Suppressor macrophage (primary cell): ENCODE results near the gene PLCL1.
A peak's percentile ranks its signal among the peaks of the same experiment; 100 is the strongest.

Experiments used
- DNase-seq, 4 experiments: peaks; one replicate each; pipeline ENCODE4 v3.0.0-alpha.2; 2020 to 2022
- total RNA-seq, 17 experiments: gene quantifications; one replicate each; lab custom pipeline; 2026; ENCODE audit warnings: mixed read lengths in 6 of 17, inconsistent platforms in 3 of 17; lab: John Stamatoyannopoulos, UW

Gene PLCL1
- total RNA-seq: 15.0 to 46.4 (median 27.7) reads per million in 17 experiments

GRCh38 chr2:197804049-197804757, at the start of gene PLCL1:
Gene PLCL1 (plus strand): TSS chr2:197804593.
- DNase-seq: peak; percentile 93 to 97 (median 96)

- DNase-seq: no peak
Observed at GRCh38 chr2:197759013-197759412, 45.4 kb upstream of the PLCL1 start.

GRCh38 chr2:197759625-197760292, 44.6 kb upstream of the PLCL1 start:
- DNase-seq: no peak

GRCh38 chr2:197760293-197760657, 44.1 kb upstream of the PLCL1 start:
- DNase-seq: no peak

DNA sequence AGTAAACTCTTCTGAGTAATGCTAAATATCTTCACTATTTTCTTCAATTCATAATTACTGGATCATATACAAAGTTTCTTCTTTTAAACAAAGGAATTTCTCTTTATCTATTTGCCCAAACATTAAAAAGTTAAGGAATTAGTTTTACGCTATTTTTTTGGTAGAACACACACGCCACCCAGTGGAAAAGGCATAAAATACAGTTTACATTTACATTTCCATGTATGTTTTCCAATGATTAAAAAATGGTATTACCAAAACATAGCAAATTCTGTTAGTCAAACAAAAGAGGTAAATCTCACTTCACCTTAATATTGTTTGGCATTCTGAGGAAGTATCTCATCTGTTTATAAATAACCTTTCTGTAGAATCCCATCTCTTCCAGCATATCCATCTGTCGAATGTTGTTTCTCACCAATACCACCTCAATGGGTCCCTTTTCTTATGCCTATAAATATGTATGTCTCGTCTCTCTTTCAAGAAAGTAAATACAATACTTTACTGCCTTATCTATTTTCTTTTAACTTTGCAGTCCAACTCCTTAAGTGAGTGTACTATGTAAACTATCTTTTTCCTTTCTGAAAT, 26.5 kb upstream of the PLCL1 start:
- DNase-seq: peak; percentile 13 to 63 (median 54)

DNA sequence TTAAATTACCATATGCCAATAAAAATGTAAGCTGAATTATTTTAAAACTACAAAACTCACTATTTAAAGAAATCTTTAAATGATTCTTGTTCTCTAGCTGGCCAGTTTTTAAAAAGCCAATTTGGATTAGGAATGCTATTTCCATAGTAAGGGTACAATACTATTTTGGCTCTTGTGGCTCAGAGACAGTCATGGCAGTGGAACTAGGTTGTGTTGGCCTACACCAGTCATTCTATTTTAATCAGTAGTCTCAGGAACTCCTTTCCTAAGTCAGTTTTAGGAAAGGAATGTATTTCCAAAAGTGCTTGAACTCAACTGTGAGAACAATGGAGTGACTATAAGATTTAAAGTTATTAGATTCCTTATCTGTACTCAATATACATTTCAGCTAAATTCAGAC, 25.1 kb upstream of the PLCL1 start:
- no peak for DNase-seq

- no peak for DNase-seq
Observed at GRCh38 chr2:197782126-197782525, 22.3 kb upstream of the PLCL1 start.

GRCh38 chr2:197784956-197785941, 19.1 kb upstream of the PLCL1 start, which contains the start of gene BOLL:
Gene BOLL (minus strand): TSS chr2:197785319. CDS start chr2:197781850, 3,469 bp downstream.
- no peak for DNase-seq

DNA sequence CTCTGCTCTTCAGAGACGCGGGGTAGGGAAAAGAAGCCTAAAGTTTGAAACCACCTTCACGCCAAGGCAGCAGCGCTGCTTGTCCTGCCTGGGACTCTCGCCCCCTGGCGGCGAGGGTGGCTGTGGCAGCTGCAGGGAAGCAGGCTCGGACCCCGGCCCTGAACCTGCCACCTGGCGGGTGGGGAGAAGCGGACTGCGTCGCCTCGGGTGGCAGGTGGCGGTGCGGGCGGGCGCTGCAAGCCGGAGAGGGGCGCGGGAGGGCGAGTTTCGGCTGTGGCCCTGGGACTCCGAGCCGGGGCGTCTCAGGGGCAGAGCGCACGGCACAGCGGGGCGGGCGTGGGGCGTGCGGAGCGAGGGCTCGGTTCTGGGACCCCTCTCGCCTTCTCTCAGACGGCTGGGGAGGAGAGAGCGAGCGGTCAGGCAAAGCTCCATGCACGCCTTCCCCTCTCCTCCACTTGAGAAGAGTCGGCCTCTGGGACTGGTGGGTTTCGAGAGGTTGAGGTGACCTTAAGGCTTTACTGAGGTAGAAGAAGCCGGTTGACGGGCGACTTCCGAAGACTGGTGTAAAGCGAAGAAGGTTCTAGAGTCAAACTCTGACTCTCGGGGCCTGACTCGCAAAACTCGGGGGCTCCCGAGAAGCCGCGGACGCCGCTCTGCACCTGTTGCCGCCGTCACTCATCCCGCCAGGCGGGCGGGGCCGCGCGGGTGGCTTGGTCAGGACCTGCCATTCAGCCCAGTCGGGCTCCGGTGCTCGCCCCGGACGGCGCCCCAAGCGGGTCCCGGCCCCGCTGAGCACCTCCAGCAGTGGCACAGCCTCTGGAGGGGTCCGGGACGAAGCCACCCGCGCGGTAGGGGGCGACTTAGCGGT, 18.1 kb upstream of the PLCL1 start:
- peak in 3 of 4 experiments; percentile 26 to 57 (median 56) for DNase-seq

- no peak for DNase-seq
Observed at GRCh38 chr2:197793456-197793855, 10.9 kb upstream of the PLCL1 start.

DNA sequence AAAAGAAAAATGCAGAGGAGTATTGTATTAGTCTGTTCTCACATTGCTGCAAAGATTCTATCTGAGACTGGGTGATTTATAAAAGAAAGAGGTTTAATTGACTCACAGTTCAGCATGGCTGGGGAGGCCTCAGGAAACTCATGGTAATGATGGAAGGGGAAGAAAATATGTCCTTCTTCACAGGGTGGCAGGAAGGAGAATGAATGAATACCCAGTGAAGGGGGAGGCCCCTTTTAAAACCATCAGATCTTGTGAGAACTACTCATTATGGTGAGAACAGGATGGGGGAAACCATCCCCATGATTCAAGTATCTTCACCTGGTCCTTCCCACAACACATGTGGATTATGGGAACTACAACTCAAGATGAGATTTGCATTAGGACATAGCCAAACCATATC, 9.1 kb upstream of the PLCL1 start:
- DNase-seq: no peak

DNA sequence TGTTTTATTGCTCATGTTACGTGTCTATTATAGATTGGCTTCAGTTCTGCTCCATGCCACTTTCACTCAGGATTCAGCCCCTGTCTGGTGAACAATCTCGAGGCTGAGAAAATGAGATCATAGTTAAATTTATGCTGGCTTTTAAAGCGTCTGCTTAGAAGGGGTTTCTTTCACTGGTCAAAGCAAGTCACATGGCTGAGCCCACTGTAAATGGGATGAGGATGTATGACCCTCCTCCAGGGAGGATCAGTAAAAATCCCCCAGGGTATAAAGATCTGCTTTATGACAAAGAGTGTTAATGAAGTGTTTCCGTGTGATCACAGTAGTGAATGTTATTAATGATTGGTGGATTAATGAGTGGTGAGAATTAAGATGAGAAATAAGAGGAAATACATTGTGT, 6.2 kb upstream of the PLCL1 start:
- no peak for DNase-seq

DNA sequence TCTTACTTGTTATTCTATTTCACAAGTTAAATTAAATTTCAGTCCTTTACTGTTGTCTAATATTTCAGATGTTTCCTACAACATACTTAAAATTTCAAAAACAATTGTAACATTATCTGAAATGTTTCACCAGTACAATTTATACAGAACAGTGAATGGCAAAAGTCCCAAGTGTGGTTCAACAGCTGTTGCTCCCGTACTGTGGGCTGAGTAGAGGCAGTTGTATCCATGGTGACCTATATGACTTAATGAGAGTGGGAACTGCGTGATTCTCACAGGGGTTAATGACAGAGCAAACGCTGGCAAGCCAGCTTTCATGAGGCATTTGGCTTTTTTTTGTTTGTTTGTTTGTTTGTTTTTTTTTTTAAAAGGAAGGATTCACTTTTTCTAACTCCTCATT, 5.3 kb upstream of the PLCL1 start:
- no peak for DNase-seq

GRCh38 chr2:197800091-197800490, 4.3 kb upstream of the PLCL1 start:
- DNase-seq: no peak

- no peak for DNase-seq
Observed at GRCh38 chr2:197801033-197801432, 3.4 kb upstream of the PLCL1 start.

- peak; percentile 61 to 79 (median 68) for DNase-seq
Observed at GRCh38 chr2:197803033-197803444, 1.4 kb upstream of the PLCL1 start.

DNA sequence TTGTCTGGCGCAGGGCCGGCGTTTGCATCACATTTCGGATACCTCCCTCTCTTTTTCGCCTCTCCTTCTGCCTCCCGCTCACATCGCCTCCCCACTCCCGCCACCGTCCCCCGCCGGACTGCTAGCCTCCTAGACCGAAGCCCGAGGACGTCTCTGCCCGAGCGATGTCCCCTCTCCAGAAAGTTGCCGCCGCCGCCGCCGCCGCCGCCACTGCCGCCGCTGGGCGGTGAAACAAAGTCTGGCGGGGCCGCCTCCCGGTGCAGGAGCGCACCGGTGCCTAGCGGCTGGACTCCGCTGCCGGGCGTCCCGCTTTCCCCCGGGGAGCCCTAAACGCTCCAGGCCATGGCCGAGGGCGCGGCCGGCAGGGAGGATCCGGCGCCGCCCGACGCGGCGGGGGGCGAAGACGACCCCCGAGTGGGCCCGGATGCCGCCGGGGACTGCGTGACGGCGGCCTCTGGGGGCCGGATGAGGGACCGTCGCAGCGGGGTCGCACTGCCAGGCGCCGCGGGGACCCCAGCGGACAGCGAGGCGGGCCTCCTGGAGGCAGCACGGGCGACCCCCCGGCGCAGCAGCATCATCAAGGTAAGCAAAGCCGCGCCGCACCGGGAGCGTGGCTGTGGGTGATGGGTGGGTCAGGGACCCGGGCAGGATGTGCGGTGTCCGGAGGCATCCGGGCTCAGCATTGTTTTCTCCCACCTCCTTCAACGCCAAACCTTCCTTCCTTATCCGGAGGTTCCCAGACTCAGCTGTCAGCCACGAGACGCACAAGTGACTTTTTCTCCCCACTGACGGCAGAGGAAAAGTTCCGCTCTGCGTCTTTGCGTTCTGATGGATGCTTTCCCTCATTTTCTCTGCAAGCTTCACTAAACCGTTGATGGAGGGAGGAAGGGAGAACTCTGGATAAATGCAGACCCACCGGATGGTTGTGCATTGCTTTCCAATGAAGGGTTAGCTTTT, 643 bp downstream of the PLCL1 start:
- DNase-seq: peak; percentile 63 to 72 (median 70)

- DNase-seq: peak in 3 of 4 experiments; percentile 21 to 29 (median 27)
Observed at GRCh38 chr2:197805715-197806633, 1.6 kb downstream of the PLCL1 start.

GRCh38 chr2:197809064-197809463, 4.7 kb downstream of the PLCL1 start:
- no peak for DNase-seq
